H1 (cell line): Measurements from ENCODE around the gene KISS1R. TPM values are rescaled to one million over a fixed set of nuclear protein-coding genes. Genes with fewer than 3 reads are reported as not detected.
A peak's percentile ranks its signal among the peaks of the same experiment; 100 is the strongest.

ENCODE experiments used
- CTCF ChIA-PET: fragments of 300-600 bp; sonication (Branson Sonifier 250); formaldehyde crosslinking; loops from one replicate; lab custom pipeline; 2021; ENCODE audit not compliant: partially characterized antibody; lab: Charles Lee
- POLR2A ChIA-PET: fragments of 300-600 bp; sonication (Branson Sonifier 250); formaldehyde crosslinking; loops from one replicate; lab custom pipeline; 2021; ENCODE audit warnings: inconsistent platforms; ENCODE audit not compliant: partially characterized antibody; lab: Charles Lee
- DNase-seq, 2 experiments: peaks; one replicate each; pipeline versions ENCODE4 v3.0.0 to v3.0.0-alpha.2; 2010 to 2022; ENCODE audit warnings: low spot score in 2 of 2, low read depth in 1 of 2, mixed read lengths in 1 of 2
- FAIRE-seq: peaks from 2 replicates; lab custom pipeline; 2011; peaks lifted over from hg19 to GRCh38; lab: Jason Lieb, UNC
- H2AFZ ChIP-seq: 2 replicates; pipeline ENCODE4 v1.8.1; 2012; ENCODE audit warnings: low read length, inconsistent platforms
- H2AK5ac ChIP-seq: 2 replicates; pipeline ENCODE4 v1.6.1; 2013; ENCODE audit warnings: low read depth, low read length
- H2BK120ac ChIP-seq: replicated peaks from 2 replicates; pipeline ENCODE3; 2013; ENCODE audit warnings: low read depth, low read length, inconsistent platforms
- H2BK12ac ChIP-seq: 2 replicates; pipeline ENCODE4 v1.6.1; 2013; ENCODE audit warnings: low read depth, low read length
- H2BK15ac ChIP-seq: 2 replicates; pipeline ENCODE4 v1.6.1; 2013; ENCODE audit warnings: low read length
- H2BK20ac ChIP-seq: 2 replicates; pipeline ENCODE4 v1.6.1; 2013; ENCODE audit warnings: low read length
- H2BK5ac ChIP-seq: 2 replicates; pipeline ENCODE4 v1.6.1; 2013; ENCODE audit warnings: low read depth, low read length
- H3K14ac ChIP-seq: 2 replicates; pipeline ENCODE4 v1.6.1; 2013; ENCODE audit warnings: inconsistent platforms; ENCODE audit not compliant: insufficient read length
- H3K18ac ChIP-seq: 2 replicates; pipeline ENCODE4 v1.6.1; 2013; ENCODE audit warnings: low read length; ENCODE audit errors: extremely low read depth
- H3K23ac ChIP-seq: 2 replicates; pipeline ENCODE4 v1.6.1; 2013; ENCODE audit warnings: inconsistent platforms; ENCODE audit not compliant: insufficient read length
- H3K23me2 ChIP-seq: 2 replicates; pipeline ENCODE4 v1.6.1; 2013; ENCODE audit warnings: low read depth, low read length
- H3K27ac ChIP-seq: 2 replicates; pipeline ENCODE4 v1.6.1; 2011; ENCODE audit warnings: low read depth, low read length, inconsistent platforms
- H3K27me3 ChIP-seq, 4 experiments: replicated peaks in 1 of 4; 1 replicate in 1 of 4; 2 replicates in 3 of 4; pipeline versions ENCODE4 v1.6.1 to v1.8.1; 2011 to 2013; ENCODE audit warnings: low read length in 3 of 4, mild to moderate bottlenecking in 3 of 4, inconsistent platforms in 2 of 4, mixed read lengths in 2 of 4, moderate library complexity in 1 of 4; ENCODE audit not compliant: control insufficient read depth in 3 of 4, insufficient read depth in 3 of 4; ENCODE audit errors: extremely low read depth in 1 of 4
- H3K36me3 ChIP-seq, 4 experiments: 2 replicates each; pipeline versions ENCODE4 v1.6.1 to v1.8.1; 2011 to 2013; ENCODE audit warnings: mild to moderate bottlenecking in 4 of 4, low read length in 3 of 4, moderate library complexity in 2 of 4, control low read depth in 1 of 4, inconsistent platforms in 1 of 4; ENCODE audit not compliant: insufficient read depth in 4 of 4, control insufficient read depth in 2 of 4
- H3K4ac ChIP-seq: replicated peaks from 2 replicates; pipeline ENCODE3; 2013; ENCODE audit warnings: low read length, low read depth, mixed read lengths, inconsistent platforms; ENCODE audit not compliant: insufficient read length
- H3K4me1 ChIP-seq, 4 experiments: replicated peaks in 1 of 4; 1 replicate in 1 of 4; 2 replicates in 3 of 4; pipeline versions ENCODE4 v1.6.1 to v1.8.1; 2011 to 2013; ENCODE audit warnings: low read length in 3 of 4, inconsistent platforms in 2 of 4, mixed read lengths in 1 of 4; ENCODE audit not compliant: insufficient read depth in 4 of 4, control insufficient read depth in 3 of 4
- H3K4me2 ChIP-seq, 2 experiments: 2 replicates each; pipeline versions ENCODE4 v1.6.1 to v1.8.1; 2011 to 2013; ENCODE audit warnings: low read depth in 2 of 2, low read length in 2 of 2, control low read depth in 1 of 2, inconsistent platforms in 1 of 2, mild to moderate bottlenecking in 1 of 2; ENCODE audit not compliant: insufficient read depth in 1 of 2
- H3K4me3 ChIP-seq, 4 experiments: fragments of 200-600, 300-600 bp in 1 of 4; sonication (generic), shearing (Covaris generic), sonication (Bioruptor Twin) in 1 of 4; 2 replicates each; pipeline versions ENCODE4 v1.5.1 to v1.8.1; 2011 to 2016; ENCODE audit warnings: low read length in 4 of 4, low read depth in 3 of 4, control low read depth in 2 of 4, inconsistent platforms in 2 of 4, mild to moderate bottlenecking in 2 of 4, mixed read lengths in 1 of 4, moderate library complexity in 1 of 4; ENCODE audit not compliant: insufficient read depth in 2 of 4; ENCODE audit errors: extremely low read depth in 1 of 4
- H3K56ac ChIP-seq: replicated peaks from 2 replicates; pipeline ENCODE3; 2013; ENCODE audit warnings: low read depth, mild to moderate bottlenecking, mixed read lengths, low read length, inconsistent platforms; ENCODE audit not compliant: insufficient read length
- H3K79me1 ChIP-seq: 2 replicates; pipeline ENCODE4 v1.6.1; 2013; ENCODE audit warnings: low read depth, low read length, control low read depth
- H3K79me2 ChIP-seq, 2 experiments: 2 replicates each; pipeline versions ENCODE4 v1.6.1 to v1.8.1; 2012 to 2013; ENCODE audit warnings: low read length in 2 of 2, mild to moderate bottlenecking in 2 of 2, inconsistent platforms in 1 of 2; ENCODE audit not compliant: insufficient read depth in 2 of 2, control insufficient read depth in 1 of 2
- H3K9ac ChIP-seq, 4 experiments: replicated peaks in 1 of 4; 1 replicate in 1 of 4; 2 replicates in 3 of 4; pipeline versions ENCODE4 v1.6.1 to v1.8.1; 2011 to 2013; ENCODE audit warnings: low read depth in 3 of 4, low read length in 3 of 4, control low read depth in 2 of 4, mild to moderate bottlenecking in 2 of 4, moderate library complexity in 2 of 4, inconsistent platforms in 1 of 4; ENCODE audit errors: extremely low read depth in 1 of 4
- H3K9me3 ChIP-seq, 2 experiments: 2 replicates each; pipeline versions ENCODE4 v1.6.1 to v1.8.1; 2012 to 2013; ENCODE audit warnings: mild to moderate bottlenecking in 2 of 2, moderate library complexity in 2 of 2, control low read depth in 1 of 2, inconsistent platforms in 1 of 2, low read depth in 1 of 2, low read length in 1 of 2, mixed read lengths in 1 of 2; ENCODE audit not compliant: insufficient read depth in 2 of 2
- H4K20me1 ChIP-seq, 2 experiments: replicated peaks in 1 of 2; 2 replicates each; pipeline versions ENCODE3 to v1.8.1; 2011 to 2013; ENCODE audit warnings: inconsistent platforms in 2 of 2, low read length in 2 of 2, mild to moderate bottlenecking in 1 of 2; ENCODE audit not compliant: insufficient read depth in 2 of 2, control insufficient read depth in 1 of 2
- H4K5ac ChIP-seq: 2 replicates; pipeline ENCODE4 v1.6.1; 2013; ENCODE audit warnings: low read length, low read depth, mixed read lengths, inconsistent platforms; ENCODE audit not compliant: insufficient read length
- H4K8ac ChIP-seq: 2 replicates; pipeline ENCODE4 v1.8.0; 2013; ENCODE audit warnings: mild to moderate bottlenecking, moderate library complexity, low read length, inconsistent platforms; ENCODE audit not compliant: insufficient read depth; ENCODE audit errors: extremely low read depth
- H4K91ac ChIP-seq: replicated peaks from 2 replicates; pipeline ENCODE3; 2013; ENCODE audit warnings: low read length, mixed read lengths, inconsistent platforms; ENCODE audit not compliant: insufficient read length
- KDM5A ChIP-seq: fragments of 200-600 bp; IDR thresholded peaks from 2 replicates; pipeline ENCODE4 v1.7.1; 2012; ENCODE audit warnings: mild to moderate bottlenecking, low read length, inconsistent platforms, mixed read lengths
- RNF2 ChIP-seq: fragments of 200-900, 300-1000 bp; sonication (generic); IDR thresholded peaks from 2 replicates; pipeline ENCODE4 v1.7.1; 2016; ENCODE audit warnings: borderline replicate concordance, low read depth, mild to moderate bottlenecking, antibody characterized with exemption, low read length; ENCODE audit not compliant: poor library complexity, severe bottlenecking; ENCODE audit errors: missing control alignments
- SIN3A ChIP-seq, 2 experiments: IDR thresholded peaks in 1 of 2; conservative IDR thresholded peaks in 1 of 2; 2 replicates each; pipeline ENCODE4 v1.6.1; 2011 to 2012; ENCODE audit warnings: low read length in 2 of 2, improper control_type of control experiment in 1 of 2, low read depth in 1 of 2, mild to moderate bottlenecking in 1 of 2
- WGBS, 2 experiments: shearing (Covaris generic) in 1 of 2; methylation state at CpG; one replicate each; pipeline versions ENCODE4 v1.1.6 to v1.1.7; 2013 to 2015; ENCODE audit warnings: low lambda C conversion rate in 2 of 2, mixed read lengths in 2 of 2, inconsistent platforms in 1 of 2, low coverage in 1 of 2, missing lambda C conversion rate in 1 of 2; ENCODE audit not compliant: insufficient replicate concordance in 2 of 2, insufficient coverage in 1 of 2, insufficient read length in 1 of 2; ENCODE audit errors: extremely low coverage in 1 of 2, missing lambda C conversion rate in 1 of 2; 5-methylcytosine and 5-hydroxymethylcytosine counted together
- polyA plus RNA-seq, 7 experiments: library from polyadenylated mRNA; depleted of rRNA in 3 of 7; stranded (reverse) in 5 of 7; unstranded in 2 of 7; fragments of >200 nt in 5 of 7; fragments of 200-250 nt in 2 of 7; gene quantifications; 1 replicate in 5 of 7; 2 replicates in 1 of 7; 4 replicates in 1 of 7; pipeline versions ENCODE4 v1.2.1 to v1.2.3, GENCODE V29; 2011 to 2013; ENCODE audit warnings: missing spikeins in 2 of 7, mixed read lengths in 2 of 7
- total RNA-seq: library from RNA; stranded (reverse); fragmentation: NEBNext Ultra II Directional; extraction: Animal tissue kit (Norgen Biotek cat#: 25700); gene quantifications from 2 replicates; pipeline ENCODE4 v1.2.1, GENCODE V29; 2021

Gene KISS1R
- total and polyA plus RNA-seq, 2 of the 8 experiments (the other 6 are each of a cell fraction or from before 2014, with no cell fraction given): 2.3 to 2.7 TPM

GRCh38 chr19:934197-934840 lies 17.2 kb downstream of the KISS1R start:
- no peak for FAIRE-seq
- no peaks in the 10 kb centered on the region for H3K27me3 ChIP-seq
- no peak for TF ChIP-seq KDM5A
- TF ChIP-seq SIN3A (conservative IDR thresholded peaks at IDR 0.05 in 1 of 2, IDR thresholded peaks at IDR 0.05 in 1 of 2; ENCODE audit: low read depth in 1 of 2, low read length in 2 of 2): no peak
- TF ChIP-seq RNF2: no peak
- TF ChIP-seq, all 59 proteins: peak for 0
- Histone ChIP-seq H3K18ac (no peak overlapping the region), H3K4me1 (peaks cover 0 to 16% (median 4%) of the 10 kb centered on the region in 4 experiments; a peak in 4 of 7 replicates), H3K79me1 (peaks cover 5% of the 10 kb centered on the region), H3K23ac (no peak overlapping the region), H3K9me3 (no peaks in the 10 kb centered on the region), H2BK20ac (no peak overlapping the region), H2AK5ac (no peak overlapping the region), H3K4me3 (no peak overlapping the region), H4K8ac (no peak overlapping the region), H4K20me1 (peaks cover 3 to 19% of the 10 kb centered on the region in 2 experiments), H3K4me2 (no peak overlapping the region), H3K4ac (no peak overlapping the region), H2BK5ac (0 out of 2 replicates have a peak overlapping the region, but pooled peaks have one; percentile 44), H2AFZ (no peak overlapping the region), H3K56ac (no peak overlapping the region), H3K27ac (peak overlapping the region; percentile 58; the same call in 1 of the 2 replicates), H3K14ac (no peak overlapping the region), H4K91ac (no peak overlapping the region), H3K23me2 (no peaks in the 10 kb centered on the region), H4K5ac (no peak overlapping the region), H2BK15ac (no peak overlapping the region), H3K79me2 (peaks cover 0 to 57% of the 10 kb centered on the region in 2 experiments; a peak in 3 of 4 replicates), H3K36me3 (peaks cover 3 to 19% (median 12%) of the 10 kb centered on the region in 4 experiments; a peak in 7 of 8 replicates), H3K9ac (no peak overlapping the region), H2BK12ac (no peak overlapping the region), H2BK120ac (no peak overlapping the region)
- CTCF ChIA-PET: interaction anchor here (0.5 to 2.5 kb wide), 4 partner anchors 9 to 80 kb away, joined by 3 to 11 read pairs (median 3); no protein-coding TSS in a partner anchor
- DNase-seq: no peak
- POLR2A ChIA-PET: interaction anchor here (0.8 to 2.6 kb wide), 2 partner anchors 10 to 92 kb away, joined by 3 to 9 read pairs; partner anchors contain the start of gene CNN2
- WGBS, 2 experiments: 93% methylated on average over 26 of the region's 29 CpGs; no CpG with 5 or more reads in 1 of the 2 experiments
